ENCODE measurements around the gene PLA2G6.

The PLA2G6 gene

GRCh38 chr22:38220653-38221386 is 39.2 kb upstream of the PLA2G6 start:
- Histone ChIP-seq H3K27ac (ENCODE audit: low read length) (no peak overlapping the region), H3K9ac (ENCODE audit: low read length) (no peak overlapping the region), H3K4me1 (ENCODE audit: control insufficient read depth, low read depth, low read length) (peaks cover 21% of the 10 kb centered on the region), H3K9me3 (ENCODE audit: control insufficient read depth, low read depth, low read length) (no peaks in the 10 kb centered on the region), H3K36me3 (ENCODE audit: control insufficient read depth, low read depth, low read length) (peaks cover 14% of the 10 kb centered on the region), H3K4me3 (ENCODE audit: low read length) (no peak overlapping the region), H3K27me3 (ENCODE audit: control insufficient read depth, insufficient read depth, low read length) (no peaks in the 10 kb centered on the region)

- H3K4me3 ChIP-seq (ENCODE audit: low read length): no peak overlapping the region
- H3K36me3 ChIP-seq (ENCODE audit: control insufficient read depth, low read depth, low read length): peaks cover 7% of the 10 kb centered on the region
- no peaks in the 10 kb centered on the region for H3K9me3 ChIP-seq (ENCODE audit: control insufficient read depth, low read depth, low read length)
- H3K9ac ChIP-seq (ENCODE audit: low read length): no peak overlapping the region
- H3K27ac ChIP-seq (ENCODE audit: low read length): no peak overlapping the region
- no peaks in the 10 kb centered on the region for H3K27me3 ChIP-seq (ENCODE audit: control insufficient read depth, insufficient read depth, low read length)
- H3K4me1 ChIP-seq (ENCODE audit: control insufficient read depth, low read depth, low read length): peaks cover 21% of the 10 kb centered on the region
Observed at GRCh38 chr22:38220163-38220562, 38.5 kb upstream of the PLA2G6 start.

GRCh38 chr22:38219632-38220031 is 38.0 kb upstream of the PLA2G6 start:
- peak overlapping the region; percentile 53 for H3K9ac ChIP-seq (ENCODE audit: low read length)
- no peak overlapping the region for H3K4me3 ChIP-seq (ENCODE audit: low read length)
- H3K9me3 ChIP-seq (ENCODE audit: control insufficient read depth, low read depth, low read length): no peaks in the 10 kb centered on the region
- H3K27ac ChIP-seq (ENCODE audit: low read length): no peak overlapping the region
- no peaks in the 10 kb centered on the region for H3K27me3 ChIP-seq (ENCODE audit: control insufficient read depth, insufficient read depth, low read length)
- peaks cover 24% of the 10 kb centered on the region for H3K4me1 ChIP-seq (ENCODE audit: control insufficient read depth, low read depth, low read length)
- H3K36me3 ChIP-seq (ENCODE audit: control insufficient read depth, low read depth, low read length): peaks cover 4% of the 10 kb centered on the region

- Histone ChIP-seq H3K4me1 (ENCODE audit: control insufficient read depth, low read depth, low read length) (peaks cover 24% of the 10 kb centered on the region), H3K27me3 (ENCODE audit: control insufficient read depth, insufficient read depth, low read length) (peaks cover 6% of the 10 kb centered on the region), H3K9me3 (ENCODE audit: control insufficient read depth, low read depth, low read length) (no peaks in the 10 kb centered on the region), H3K36me3 (ENCODE audit: control insufficient read depth, low read depth, low read length) (no peaks in the 10 kb centered on the region), H3K4me3 (ENCODE audit: low read length) (no peak overlapping the region), H3K27ac (ENCODE audit: low read length) (peak overlapping the region; percentile 79), H3K9ac (ENCODE audit: low read length) (peak overlapping the region; percentile 53)
Observed at GRCh38 chr22:38218661-38219622, 37.3 kb upstream of the PLA2G6 start.

- H3K27me3 ChIP-seq (ENCODE audit: control insufficient read depth, insufficient read depth, low read length): peaks cover 20% of the 10 kb centered on the region
- no peak overlapping the region for H3K9ac ChIP-seq (ENCODE audit: low read length)
- peaks cover 24% of the 10 kb centered on the region for H3K4me1 ChIP-seq (ENCODE audit: control insufficient read depth, low read depth, low read length)
- H3K36me3 ChIP-seq (ENCODE audit: control insufficient read depth, low read depth, low read length): no peaks in the 10 kb centered on the region
- H3K27ac ChIP-seq (ENCODE audit: low read length): no peak overlapping the region
- peak overlapping the region; percentile 51 for H3K4me3 ChIP-seq (ENCODE audit: low read length)
- H3K9me3 ChIP-seq (ENCODE audit: control insufficient read depth, low read depth, low read length): no peaks in the 10 kb centered on the region
Observed at GRCh38 chr22:38215156-38216038, 33.8 kb upstream of the PLA2G6 start.

- H3K9ac ChIP-seq (ENCODE audit: low read length): no peak overlapping the region
- H3K4me3 ChIP-seq (ENCODE audit: low read length): peak overlapping the region; percentile 51
- H3K9me3 ChIP-seq (ENCODE audit: control insufficient read depth, low read depth, low read length): no peaks in the 10 kb centered on the region
- H3K27ac ChIP-seq (ENCODE audit: low read length): no peak overlapping the region
- peaks cover 20% of the 10 kb centered on the region for H3K27me3 ChIP-seq (ENCODE audit: control insufficient read depth, insufficient read depth, low read length)
- no peaks in the 10 kb centered on the region for H3K36me3 ChIP-seq (ENCODE audit: control insufficient read depth, low read depth, low read length)
- peaks cover 21% of the 10 kb centered on the region for H3K4me1 ChIP-seq (ENCODE audit: control insufficient read depth, low read depth, low read length)
Observed at GRCh38 chr22:38214302-38215056, 32.8 kb upstream of the PLA2G6 start.

- H3K9ac ChIP-seq (ENCODE audit: low read length): no peak overlapping the region
Observed at GRCh38 chr22:38213990-38214301, 32.3 kb upstream of the PLA2G6 start.

GRCh38 chr22:38213319-38213989 is 31.8 kb upstream of the PLA2G6 start:
- Histone ChIP-seq H3K4me3 (ENCODE audit: low read length) (peak overlapping the region; percentile 51), H3K27me3 (ENCODE audit: control insufficient read depth, insufficient read depth, low read length) (peaks cover 20% of the 10 kb centered on the region), H3K27ac (ENCODE audit: low read length) (no peak overlapping the region), H3K36me3 (ENCODE audit: control insufficient read depth, low read depth, low read length) (no peaks in the 10 kb centered on the region), H3K4me1 (ENCODE audit: control insufficient read depth, low read depth, low read length) (peaks cover 11% of the 10 kb centered on the region), H3K9ac (ENCODE audit: low read length) (no peak overlapping the region), H3K9me3 (ENCODE audit: control insufficient read depth, low read depth, low read length) (no peaks in the 10 kb centered on the region)

More at GRCh38 chr22:38213990-38214301, 32.3 kb upstream of the PLA2G6 start:
- H3K36me3 ChIP-seq (ENCODE audit: control insufficient read depth, low read depth, low read length): no peaks in the 10 kb centered on the region
- H3K9me3 ChIP-seq (ENCODE audit: control insufficient read depth, low read depth, low read length): no peaks in the 10 kb centered on the region
- peaks cover 20% of the 10 kb centered on the region for H3K27me3 ChIP-seq (ENCODE audit: control insufficient read depth, insufficient read depth, low read length)
- H3K4me1 ChIP-seq (ENCODE audit: control insufficient read depth, low read depth, low read length): peaks cover 16% of the 10 kb centered on the region
- H3K4me3 ChIP-seq (ENCODE audit: low read length): peak overlapping the region; percentile 51
- H3K27ac ChIP-seq (ENCODE audit: low read length): no peak overlapping the region

GRCh38 chr22:38212442-38212841 is 30.8 kb upstream of the PLA2G6 start:
- Histone ChIP-seq H3K9me3 (ENCODE audit: control insufficient read depth, low read depth, low read length) (no peaks in the 10 kb centered on the region), H3K36me3 (ENCODE audit: control insufficient read depth, low read depth, low read length) (no peaks in the 10 kb centered on the region), H3K4me3 (ENCODE audit: low read length) (no peak overlapping the region), H3K9ac (ENCODE audit: low read length) (no peak overlapping the region), H3K27ac (ENCODE audit: low read length) (no peak overlapping the region), H3K27me3 (ENCODE audit: control insufficient read depth, insufficient read depth, low read length) (peaks cover 20% of the 10 kb centered on the region), H3K4me1 (ENCODE audit: control insufficient read depth, low read depth, low read length) (peaks cover 3% of the 10 kb centered on the region)

GRCh38 chr22:38211556-38211955 is 29.9 kb upstream of the PLA2G6 start:
- H3K9me3 ChIP-seq (ENCODE audit: control insufficient read depth, low read depth, low read length): no peaks in the 10 kb centered on the region
- H3K4me1 ChIP-seq (ENCODE audit: control insufficient read depth, low read depth, low read length): peaks cover 3% of the 10 kb centered on the region
- no peaks in the 10 kb centered on the region for H3K36me3 ChIP-seq (ENCODE audit: control insufficient read depth, low read depth, low read length)
- H3K27ac ChIP-seq (ENCODE audit: low read length): no peak overlapping the region
- no peak overlapping the region for H3K9ac ChIP-seq (ENCODE audit: low read length)
- no peak overlapping the region for H3K4me3 ChIP-seq (ENCODE audit: low read length)
- H3K27me3 ChIP-seq (ENCODE audit: control insufficient read depth, insufficient read depth, low read length): peaks cover 20% of the 10 kb centered on the region
